Upper lobe of left lung (tissue), 4 donors: Measurements from ENCODE around the gene AFAP1L1.

Experiments
- POLR2AphosphoS5 ChIP-seq, 2 donors: sonication (generic); formaldehyde crosslinking; IDR thresholded peaks; one replicate each; pipeline ENCODE4 v1.5.1; 2017; ENCODE audit warnings: antibody characterized with exemption in 2 of 2
- TF ChIP-seq, protein P1 (sequence below), 6 experiments: fragments of 450-650 bp in 4 of 6; fragments of 200-600 bp in 2 of 6; sonication (generic) in 2 of 6; IDR thresholded peaks; one replicate each; pipeline ENCODE4 v1.5.1; 2016 to 2019; ENCODE audit warnings: antibody characterized with exemption in 6 of 6

DNA sequence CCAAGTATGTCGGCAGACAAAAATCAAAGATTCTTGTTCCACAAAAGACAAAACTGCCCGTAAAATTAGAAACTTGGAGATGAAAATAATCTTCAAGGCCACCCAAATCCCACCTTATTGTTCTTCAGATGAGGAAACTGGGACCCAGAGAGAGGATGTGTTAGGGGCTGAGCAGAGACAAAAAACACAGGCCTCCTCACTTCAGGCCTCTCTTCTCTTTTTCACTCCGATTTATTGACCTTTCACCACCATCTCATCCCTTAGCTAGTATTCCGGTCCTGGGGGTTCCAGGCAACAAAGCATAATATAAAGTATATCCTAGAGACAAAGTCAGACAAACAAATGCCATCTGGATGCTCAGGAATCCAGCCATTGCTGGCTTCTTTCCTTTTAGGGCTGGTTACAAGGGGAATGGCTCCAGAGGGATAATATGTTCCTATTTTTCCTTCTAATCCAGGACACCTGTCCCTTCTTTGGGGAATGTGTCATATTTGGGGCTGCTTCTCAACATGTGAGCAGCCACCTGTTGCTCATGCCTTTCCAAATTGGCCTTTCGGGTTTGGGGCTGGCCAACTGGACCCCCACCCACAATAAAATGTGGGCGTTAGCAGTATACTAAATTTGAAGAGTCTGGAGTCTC lies 42.2 kb upstream of the AFAP1L1 start:
- no peak for TF ChIP-seq POLR2AphosphoS5 (IDR thresholded peaks at IDR 0.05)
- TF ChIP-seq, protein P1, sequence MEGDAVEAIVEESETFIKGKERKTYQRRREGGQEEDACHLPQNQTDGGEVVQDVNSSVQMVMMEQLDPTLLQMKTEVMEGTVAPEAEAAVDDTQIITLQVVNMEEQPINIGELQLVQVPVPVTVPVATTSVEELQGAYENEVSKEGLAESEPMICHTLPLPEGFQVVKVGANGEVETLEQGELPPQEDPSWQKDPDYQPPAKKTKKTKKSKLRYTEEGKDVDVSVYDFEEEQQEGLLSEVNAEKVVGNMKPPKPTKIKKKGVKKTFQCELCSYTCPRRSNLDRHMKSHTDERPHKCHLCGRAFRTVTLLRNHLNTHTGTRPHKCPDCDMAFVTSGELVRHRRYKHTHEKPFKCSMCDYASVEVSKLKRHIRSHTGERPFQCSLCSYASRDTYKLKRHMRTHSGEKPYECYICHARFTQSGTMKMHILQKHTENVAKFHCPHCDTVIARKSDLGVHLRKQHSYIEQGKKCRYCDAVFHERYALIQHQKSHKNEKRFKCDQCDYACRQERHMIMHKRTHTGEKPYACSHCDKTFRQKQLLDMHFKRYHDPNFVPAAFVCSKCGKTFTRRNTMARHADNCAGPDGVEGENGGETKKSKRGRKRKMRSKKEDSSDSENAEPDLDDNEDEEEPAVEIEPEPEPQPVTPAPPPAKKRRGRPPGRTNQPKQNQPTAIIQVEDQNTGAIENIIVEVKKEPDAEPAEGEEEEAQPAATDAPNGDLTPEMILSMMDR (IDR thresholded peaks at IDR 0.05), result peak in 1 of 6 experiments; percentile 2
